Activated T-cell treated with anti-CD3 and anti-CD28 coated beads, Interleukin-2, amount 50 U/mL, for 4 hours (primary cell): ENCODE data around the gene DHDH. TPM values are rescaled to one million over a fixed set of nuclear protein-coding genes. Genes with fewer than 3 reads are reported as not detected.
"Not testable (repeated sequence)": the region's sequence is repeated elsewhere in the genome, so short reads cannot be mapped to it uniquely, and the experiment has no call there.

ENCODE experiments used
- ATAC-seq, 2 donors: fragments of 200-7000 bp; cut with Tn5 transposase; one replicate each; pipeline ENCODE4 v1.10.0; 2021
- DNase-seq: peaks from one replicate; pipeline ENCODE4 v3.0.0-alpha.2; 2020
- H3K27me3 Mint-ChIP-seq: one replicate; pipeline ENCODE4 v1.8.0; 2021; ENCODE audit warnings: low read depth, mixed read lengths
- H3K36me3 Mint-ChIP-seq: one replicate; pipeline ENCODE4 v1.8.0; 2022; ENCODE audit warnings: mixed read lengths; ENCODE audit not compliant: insufficient read depth
- H3K4me1 Mint-ChIP-seq: one replicate; pipeline ENCODE4 v1.8.0; 2021; ENCODE audit warnings: low read depth, mixed read lengths
- H3K4me3 Mint-ChIP-seq: one replicate; pipeline ENCODE4 v1.8.0; 2021; ENCODE audit warnings: mild to moderate bottlenecking, moderate library complexity, mixed read lengths
- H3K9me3 Mint-ChIP-seq: one replicate; pipeline ENCODE4 v1.8.0; 2021; ENCODE audit warnings: mixed read lengths
- total RNA-seq, 3 donors: library from RNA; stranded (reverse); gene quantifications; one replicate each; pipeline ENCODE4 v1.2.1, GENCODE V29; 2021

DHDH gene
- total RNA-seq, 3 donors from 2014 or later, result not detected

GRCh38 chr19:48922548-48923490, 10.7 kb upstream of the DHDH start:
- Mint-ChIP-seq H3K36me3 (peaks cover 13% of the 10 kb centered on the region), H3K27me3 (no peaks in the 10 kb centered on the region), H3K9me3 (no peaks in the 10 kb centered on the region), H3K4me1 (peaks cover 2% of the 10 kb centered on the region), H3K4me3 (no peak overlapping the region)
- DNase-seq (no peak), ATAC-seq (no peak)

GRCh38 chr19:48925240-48925843, 8.2 kb upstream of the DHDH start:
- ATAC-seq, result peak in 1 of 2 donors; percentile 35
- DNase-seq, result no peak
- H3K36me3 Mint-ChIP-seq, result peaks cover 8% of the 10 kb centered on the region

GRCh38 chr19:48925890-48926289, 7.6 kb upstream of the DHDH start:
- H3K4me3 Mint-ChIP-seq, H3K27me3 Mint-ChIP-seq, H3K9me3 Mint-ChIP-seq, DNase-seq, ATAC-seq, H3K36me3 Mint-ChIP-seq, H3K4me1 Mint-ChIP-seq: not testable (repeated sequence)

More at GRCh38 chr19:48925240-48925843, 8.2 kb upstream of the DHDH start:
- Mint-ChIP-seq H3K9me3 (no peaks in the 10 kb centered on the region), H3K27me3 (no peaks in the 10 kb centered on the region), H3K4me1 (peaks cover 2% of the 10 kb centered on the region), H3K4me3 (no peak overlapping the region)

GRCh38 chr19:48926909-48927308, 6.6 kb upstream of the DHDH start:
- Mint-ChIP-seq H3K4me1 (peaks cover 2% of the 10 kb centered on the region), H3K9me3 (no peaks in the 10 kb centered on the region), H3K27me3 (no peaks in the 10 kb centered on the region), H3K36me3 (peaks cover 5% of the 10 kb centered on the region), H3K4me3 (no peak overlapping the region)
- peak; percentile 73 to 74 for ATAC-seq
- DNase-seq, result no peak

GRCh38 chr19:48927692-48928091, 5.8 kb upstream of the DHDH start:
- not testable (repeated sequence) for H3K4me3 Mint-ChIP-seq, ATAC-seq

GRCh38 chr19:48928164-48929025, 5.1 kb upstream of the DHDH start:
- Mint-ChIP-seq H3K4me1 (peaks cover 5% of the 10 kb centered on the region), H3K9me3 (no peaks in the 10 kb centered on the region), H3K27me3 (peaks cover 2% of the 10 kb centered on the region), H3K36me3 (no peaks in the 10 kb centered on the region), H3K4me3 (no peak overlapping the region)
- ATAC-seq, result no peak
- no peak for DNase-seq

More at GRCh38 chr19:48927692-48928091, 5.8 kb upstream of the DHDH start:
- H3K36me3 Mint-ChIP-seq, H3K9me3 Mint-ChIP-seq, H3K27me3 Mint-ChIP-seq, H3K4me1 Mint-ChIP-seq, DNase-seq: not testable (repeated sequence)

- DNase-seq, result no peak
- no peak overlapping the region for H3K4me3 Mint-ChIP-seq
Observed at GRCh38 chr19:48934837-48935236, 1.3 kb downstream of the DHDH start.

GRCh38 chr19:48935864-48936263, 2.4 kb downstream of the DHDH start:
- Mint-ChIP-seq H3K9me3 (no peaks in the 10 kb centered on the region), H3K4me3 (no peak overlapping the region), H3K4me1 (peaks cover 9% of the 10 kb centered on the region), H3K27me3 (peaks cover 2% of the 10 kb centered on the region), H3K36me3 (peaks cover 6% of the 10 kb centered on the region)
- ATAC-seq, result no peak
- no peak for DNase-seq

More at GRCh38 chr19:48934837-48935236, 1.3 kb downstream of the DHDH start:
- ATAC-seq, result no peak
- Mint-ChIP-seq H3K9me3 (no peaks in the 10 kb centered on the region), H3K27me3 (peaks cover 2% of the 10 kb centered on the region), H3K4me1 (peaks cover 9% of the 10 kb centered on the region), H3K36me3 (peaks cover 6% of the 10 kb centered on the region)

- ATAC-seq (no peak), DNase-seq (no peak)
- H3K27me3 Mint-ChIP-seq, result peaks cover under 1% of the 10 kb centered on the region
- peaks cover 7% of the 10 kb centered on the region for H3K4me1 Mint-ChIP-seq
- no peak overlapping the region for H3K4me3 Mint-ChIP-seq
- peaks cover 4% of the 10 kb centered on the region for H3K9me3 Mint-ChIP-seq
- peaks cover 6% of the 10 kb centered on the region for H3K36me3 Mint-ChIP-seq
Observed at GRCh38 chr19:48938256-48938655, 4.8 kb downstream of the DHDH start.

- DNase-seq (no peak), ATAC-seq (no peak)
- Mint-ChIP-seq H3K27me3 (no peaks in the 10 kb centered on the region), H3K4me3 (no peak overlapping the region), H3K36me3 (peaks cover 6% of the 10 kb centered on the region), H3K4me1 (no peaks in the 10 kb centered on the region), H3K9me3 (peaks cover 4% of the 10 kb centered on the region)
Observed at GRCh38 chr19:48940902-48941301, 7.4 kb downstream of the DHDH start.

GRCh38 chr19:48943081-48943480, 9.6 kb downstream of the DHDH start:
- H3K27me3 Mint-ChIP-seq, result no peaks in the 10 kb centered on the region
- no peak for DNase-seq
- no peaks in the 10 kb centered on the region for H3K4me1 Mint-ChIP-seq
- peaks cover 6% of the 10 kb centered on the region for H3K36me3 Mint-ChIP-seq
- peaks cover 4% of the 10 kb centered on the region for H3K9me3 Mint-ChIP-seq
- no peak for ATAC-seq
- no peak overlapping the region for H3K4me3 Mint-ChIP-seq

GRCh38 chr19:48945415-48945814, 11.9 kb downstream of the DHDH start:
- Mint-ChIP-seq H3K9me3 (peaks cover 4% of the 10 kb centered on the region), H3K4me3 (no peak overlapping the region), H3K27me3 (no peaks in the 10 kb centered on the region), H3K36me3 (no peaks in the 10 kb centered on the region), H3K4me1 (no peaks in the 10 kb centered on the region)
- DNase-seq (no peak), ATAC-seq (no peak)

- DNase-seq (no peak), ATAC-seq (no peak)
- H3K4me3 Mint-ChIP-seq, result no peak overlapping the region
- no peaks in the 10 kb centered on the region for H3K27me3 Mint-ChIP-seq
- H3K9me3 Mint-ChIP-seq, result peaks cover 4% of the 10 kb centered on the region
- H3K36me3 Mint-ChIP-seq, result no peaks in the 10 kb centered on the region
- H3K4me1 Mint-ChIP-seq, result no peaks in the 10 kb centered on the region
Observed at GRCh38 chr19:48945817-48946216, 12.3 kb downstream of the DHDH start.
